Pancreas (tissue), 10 donors: ENCODE measurements around the gene IFNE. TPM values are rescaled to one million over a fixed set of nuclear protein-coding genes. Genes with fewer than 3 reads are reported as not detected.

ENCODE experiments used
- ATAC-seq, 4 donors: fragments of 200-7000 bp; cut with Tn5 transposase; one replicate each; pipeline versions ENCODE4 v1.8.0 to v1.9.1; 2020; ENCODE audit warnings: mild to moderate bottlenecking in 4 of 4, moderate library complexity in 4 of 4
- DNase-seq, 6 donors: peaks; one replicate each; pipeline ENCODE4 v3.0.0-alpha.2; 2020
- FAIRE-seq: peaks from 2 replicates; lab custom pipeline; 2012; peaks lifted over from hg19 to GRCh38; lab: Jason Lieb, UNC
- H3K27ac ChIP-seq, 4 donors: fragments of 200-600 bp; sonication (generic); 1 replicate in 3 of 4; 2 replicates in 1 of 4; pipeline versions ENCODE4 v1.5.0 to v1.8.0; 2020
- H3K27me3 ChIP-seq, 4 donors: fragments of 200-600 bp; one replicate each; pipeline ENCODE4 v1.8.0; 2021
- H3K36me3 ChIP-seq, 3 donors: fragments of 200-600 bp; sonication (generic) in 1 of 3; one replicate each; pipeline versions ENCODE4 v1.5.0 to v1.8.0; 2020 to 2021
- H3K4me1 ChIP-seq, 3 donors: fragments of 200-600 bp; one replicate each; pipeline ENCODE4 v1.8.0; 2021
- H3K4me3 ChIP-seq, 4 donors: fragments of 200-600 bp; sonication (generic) in 2 of 4; one replicate each; pipeline versions ENCODE4 v1.5.0 to v1.8.0; 2020 to 2021
- H3K9me3 ChIP-seq, 4 donors: fragments of 200-600 bp; one replicate each; pipeline ENCODE4 v1.8.0; 2021
- CTCF ChIP-seq, 4 donors: fragments of 200-600 bp; sonication (generic) in 3 of 4; IDR thresholded peaks; one replicate each; pipeline versions ENCODE4 v1.5.0 to v1.8.0; 2021; ENCODE audit warnings: antibody characterized with exemption in 4 of 4
- WGBS, 2 donors: extraction: QIAGEN DNeasy Blood & Tissue Kit; methylation state at CpG; one replicate each; pipeline ENCODE4 v1.1.7; 2013; 5-methylcytosine and 5-hydroxymethylcytosine counted together
- intact Hi-C, 3 donors: fragments of 100-400 bp; cut with DNase I; formaldehyde crosslinking; loops; one replicate each; pipeline versions ENCODE4 v1.11.1 to v1.14.2; 2022
- polyA plus RNA-seq, 2 donors: library from polyadenylated mRNA; stranded (reverse); fragments of 200-250 nt; gene quantifications; one replicate each; pipeline ENCODE4 v1.2.3, GENCODE V29; 2013
- total RNA-seq, 6 donors: library from RNA; stranded (reverse); fragmentation: NEBNext Ultra II Directional in 4 of 6; extraction: Animal tissue kit (Norgen Biotek cat#: 25700) in 4 of 6; gene quantifications; one replicate each; pipeline versions ENCODE4 v1.2.1 to v1.2.4, GENCODE V29; 2021 to 2023
- donor health status: healthy with polysubstance abuse.
- donor health status: DM: no; HTN: no; CAD: no; lungs with moderate emphysema.
- donor health status: DM: no; HTN: no; CAD: no.
- donor health status: control.
- donor health status: control.
- donor health status: Bipolar disorder and iron deficiency.
- donor health status: DM: yes; HTN: yes; CAD: no.
- donor health status: DM: no; HTN: no; CAD: no.
- donor health status: DM: no; HTN: no; CAD: no.
- donor health status: DM: yes; HTN: yes; CAD: no.

The IFNE gene
- total and polyA plus RNA-seq, 8 donors = 0.12 TPM; not detected in 7

GRCh38 chr9:21520501-21521228, 38.6 kb upstream of the IFNE start:
- H3K27me3 ChIP-seq = no peaks in the 10 kb centered on the region

GRCh38 chr9:21519855-21520434, 37.8 kb upstream of the IFNE start:
- FAIRE-seq = no peak
- Histone ChIP-seq H3K4me1 (no peaks in the 10 kb centered on the region), H3K27ac (no peak overlapping the region), H3K4me3 (no peak overlapping the region), H3K9me3 (no peaks in the 10 kb centered on the region), H3K36me3 (no peaks in the 10 kb centered on the region), H3K27me3 (no peaks in the 10 kb centered on the region)
- TF ChIP-seq CTCF (IDR thresholded peaks at IDR 0.05) = no peak
- WGBS, 2 donors = 78 to 91% methylated on average over 2 of the region's 2 CpGs
- DNase-seq = no peak
- intact Hi-C loops = no loop called here
- no peak for ATAC-seq

More at GRCh38 chr9:21520501-21521228, 38.6 kb upstream of the IFNE start:
- DNase-seq = no peak
- H3K4me3 ChIP-seq = no peak overlapping the region
- no peaks in the 10 kb centered on the region for H3K36me3 ChIP-seq
- intact Hi-C loops = no loop called here
- no peaks in the 10 kb centered on the region for H3K4me1 ChIP-seq
- H3K27ac ChIP-seq = no peak overlapping the region
- no peaks in the 10 kb centered on the region for H3K9me3 ChIP-seq
- FAIRE-seq = no peak
- no peak for ATAC-seq
- no peak for TF ChIP-seq CTCF (IDR thresholded peaks at IDR 0.05)
- WGBS, 2 donors = 45 to 68% methylated on average over 5 of the region's 5 CpGs

GRCh38 chr9:21516796-21517195, 34.7 kb upstream of the IFNE start:
- no peaks in the 10 kb centered on the region for H3K36me3 ChIP-seq
- H3K27ac ChIP-seq = no peak overlapping the region
- ATAC-seq (no peak), FAIRE-seq (no peak), DNase-seq (no peak)
- no peaks in the 10 kb centered on the region for H3K27me3 ChIP-seq
- WGBS, 2 donors = 70 to 83% methylated on average over 3 of the region's 3 CpGs
- no peak for TF ChIP-seq CTCF (IDR thresholded peaks at IDR 0.05)
- H3K4me1 ChIP-seq = no peaks in the 10 kb centered on the region
- no peaks in the 10 kb centered on the region for H3K9me3 ChIP-seq
- intact Hi-C loops = no loop called here
- no peak overlapping the region for H3K4me3 ChIP-seq

- H3K4me3 ChIP-seq = no peak overlapping the region
- no peaks in the 10 kb centered on the region for H3K9me3 ChIP-seq
- H3K4me1 ChIP-seq = no peaks in the 10 kb centered on the region
- TF ChIP-seq CTCF (IDR thresholded peaks at IDR 0.05) = no peak
- H3K36me3 ChIP-seq = no peaks in the 10 kb centered on the region
- intact Hi-C loops = no loop called here
- no peaks in the 10 kb centered on the region for H3K27me3 ChIP-seq
- WGBS, 2 donors = 83 to 89% methylated on average over 1 of the region's 1 CpG
- FAIRE-seq = no peak
- no peak for DNase-seq
- H3K27ac ChIP-seq = no peak overlapping the region
- no peak for ATAC-seq
These were observed 31.3 kb upstream of the IFNE start for GRCh38 chr9:21513431-21513830.

- TF ChIP-seq CTCF (IDR thresholded peaks at IDR 0.05) = no peak
- Histone ChIP-seq H3K4me1 (no peaks in the 10 kb centered on the region), H3K27me3 (no peaks in the 10 kb centered on the region), H3K4me3 (no peak overlapping the region), H3K27ac (no peak overlapping the region), H3K36me3 (no peaks in the 10 kb centered on the region), H3K9me3 (no peaks in the 10 kb centered on the region)
- no peak for DNase-seq
- ATAC-seq = no peak
- intact Hi-C loops = no loop called here
- FAIRE-seq = no peak
- 34 to 45% methylated on average over 1 of the region's 1 CpG for WGBS, 2 donors
These were observed 28.7 kb upstream of the IFNE start for GRCh38 chr9:21510806-21511205.
